Neuron (in vitro differentiated cells): ENCODE results near the gene CD8B.

Source experiments
- H2AFZ ChIP-seq: one replicate; pipeline ENCODE4 v1.6.1; 2013; ENCODE audit warnings: low read depth, mild to moderate bottlenecking, inconsistent platforms, low read length, moderate library complexity
- H3K27me3 ChIP-seq: one replicate; pipeline ENCODE4 v1.6.1; 2013; ENCODE audit warnings: low read length; ENCODE audit not compliant: insufficient read depth
- H3K36me3 ChIP-seq: one replicate; pipeline ENCODE4 v1.6.1; 2013; ENCODE audit warnings: low read length; ENCODE audit not compliant: insufficient read depth
- H3K4me1 ChIP-seq: one replicate; pipeline ENCODE4 v1.6.1; 2013; ENCODE audit warnings: low read length; ENCODE audit not compliant: insufficient read depth
- H3K4me3 ChIP-seq: 2 replicates; pipeline ENCODE4 v1.5.1; 2013; ENCODE audit warnings: mild to moderate bottlenecking, low read length, moderate library complexity
- H3K9me3 ChIP-seq: one replicate; pipeline ENCODE4 v1.6.1; 2013; ENCODE audit warnings: low read length

CD8B gene

DNA sequence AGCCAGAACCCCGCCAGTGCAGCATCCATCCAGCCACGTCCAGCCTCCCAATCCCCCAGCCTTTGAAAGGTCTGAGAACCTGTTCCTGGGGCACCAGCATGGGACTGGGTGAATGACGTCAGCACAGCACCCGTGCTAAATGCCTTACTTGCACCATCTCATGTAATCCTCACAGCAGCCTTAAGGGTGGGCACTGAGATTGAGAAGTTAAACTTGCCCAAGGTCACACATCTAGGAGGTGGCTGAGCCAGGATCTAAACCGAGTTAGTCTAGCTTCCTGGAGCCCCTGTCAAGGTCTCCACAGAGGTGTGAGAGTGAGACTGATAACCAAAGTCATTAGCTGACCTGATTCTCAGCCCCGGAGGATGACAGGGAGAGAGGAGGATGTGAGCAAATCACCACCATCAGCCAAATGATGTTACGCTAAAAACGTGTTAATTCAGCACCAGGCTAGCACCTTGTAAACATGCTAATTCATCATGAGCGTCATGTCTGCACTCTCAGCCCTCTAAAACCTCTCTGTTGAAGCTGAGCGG, 75.6 kb downstream of the CD8B start:
- Histone ChIP-seq H3K36me3 (no peaks in the 10 kb centered on the region), H3K4me1 (no peaks in the 10 kb centered on the region), H3K9me3 (no peaks in the 10 kb centered on the region), H3K4me3 (no peak overlapping the region), H3K27me3 (peaks cover 59% of the 10 kb centered on the region), H2AFZ (no peak overlapping the region)

DNA sequence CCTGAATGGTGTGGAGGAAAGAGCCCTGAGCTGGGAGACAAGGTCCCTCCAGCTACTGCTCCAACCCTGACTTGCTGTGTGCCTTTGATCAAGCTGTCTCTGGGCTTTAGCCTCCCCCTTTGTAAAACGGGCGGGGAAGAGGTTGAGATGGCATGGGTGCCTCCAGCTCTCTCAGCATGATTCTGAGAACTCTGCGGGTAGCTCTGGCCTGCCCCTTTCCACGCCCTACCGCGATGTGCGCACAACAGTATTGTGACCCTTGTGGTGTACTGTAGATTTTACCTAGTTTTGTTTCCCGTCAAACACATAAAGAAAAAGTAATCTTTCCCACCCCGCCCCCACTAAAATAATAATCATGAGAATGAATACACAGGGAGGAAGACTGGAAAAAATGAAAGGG, 76.2 kb downstream of the CD8B start:
- Histone ChIP-seq H3K4me3 (no peak overlapping the region), H3K9me3 (no peaks in the 10 kb centered on the region), H3K4me1 (no peaks in the 10 kb centered on the region), H3K27me3 (peaks cover 54% of the 10 kb centered on the region), H2AFZ (no peak overlapping the region), H3K36me3 (no peaks in the 10 kb centered on the region)

DNA sequence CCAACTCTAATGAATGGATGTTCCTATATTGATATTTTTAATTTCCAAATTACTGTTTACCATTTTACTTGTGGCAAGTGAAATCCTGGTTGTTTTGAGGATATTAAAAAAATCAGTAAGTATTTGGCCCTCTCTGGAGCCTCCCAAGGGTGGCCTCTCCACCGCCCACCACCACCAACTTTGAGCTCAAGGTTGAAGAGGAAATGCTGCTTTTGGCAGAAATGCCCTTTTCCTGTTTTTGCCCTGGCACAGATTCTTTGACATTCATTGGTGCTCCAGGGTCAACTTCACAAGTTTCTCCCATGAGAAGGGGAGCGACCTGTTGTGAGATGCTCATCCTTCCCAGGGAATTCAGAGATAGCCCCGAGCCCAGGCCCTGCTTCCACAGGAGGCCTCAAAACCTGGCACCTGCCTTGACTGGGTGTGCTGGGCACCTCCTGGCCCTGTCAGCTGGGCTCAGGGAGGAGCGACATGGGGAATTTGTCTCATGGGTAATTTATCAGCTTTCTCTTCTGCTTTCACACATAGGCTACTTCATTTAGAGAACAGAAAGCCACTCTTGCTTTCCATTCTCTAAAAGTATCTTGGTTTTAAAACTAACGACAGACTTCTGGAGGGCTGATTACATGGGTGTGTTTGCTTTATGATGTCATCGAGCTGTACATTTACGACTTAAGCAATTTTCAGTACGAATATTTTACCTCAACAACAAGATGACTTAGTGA, 77.9 kb downstream of the CD8B start:
- H3K36me3 ChIP-seq, result no peaks in the 10 kb centered on the region
- H2AFZ ChIP-seq, result no peak overlapping the region
- H3K27me3 ChIP-seq, result peaks cover 37% of the 10 kb centered on the region
- no peak overlapping the region for H3K4me3 ChIP-seq
- H3K4me1 ChIP-seq, result no peaks in the 10 kb centered on the region
- no peaks in the 10 kb centered on the region for H3K9me3 ChIP-seq

DNA sequence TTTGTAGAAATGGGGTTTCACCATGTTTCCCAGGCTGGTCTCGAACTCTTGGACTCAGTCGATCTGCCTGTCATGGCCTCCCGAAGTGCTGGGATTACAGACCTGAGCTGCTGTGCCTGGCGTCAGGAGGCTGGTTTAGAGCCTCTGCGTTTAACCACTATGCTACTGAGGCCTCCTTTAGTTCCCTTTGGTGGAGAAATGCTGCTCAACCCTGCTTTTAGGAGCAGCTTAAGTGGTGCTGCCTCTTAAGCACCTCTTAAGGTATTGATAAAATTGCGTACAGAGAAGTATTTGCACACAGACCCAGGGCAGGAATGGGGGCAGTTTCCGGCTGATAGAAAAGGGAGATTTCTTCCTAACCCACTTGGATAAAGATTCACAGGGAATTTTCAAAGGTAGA, 78.9 kb downstream of the CD8B start:
- no peak overlapping the region for H2AFZ ChIP-seq
- no peaks in the 10 kb centered on the region for H3K36me3 ChIP-seq
- no peaks in the 10 kb centered on the region for H3K9me3 ChIP-seq
- H3K27me3 ChIP-seq, result peaks cover 28% of the 10 kb centered on the region
- no peaks in the 10 kb centered on the region for H3K4me1 ChIP-seq
- H3K4me3 ChIP-seq, result no peak overlapping the region

DNA sequence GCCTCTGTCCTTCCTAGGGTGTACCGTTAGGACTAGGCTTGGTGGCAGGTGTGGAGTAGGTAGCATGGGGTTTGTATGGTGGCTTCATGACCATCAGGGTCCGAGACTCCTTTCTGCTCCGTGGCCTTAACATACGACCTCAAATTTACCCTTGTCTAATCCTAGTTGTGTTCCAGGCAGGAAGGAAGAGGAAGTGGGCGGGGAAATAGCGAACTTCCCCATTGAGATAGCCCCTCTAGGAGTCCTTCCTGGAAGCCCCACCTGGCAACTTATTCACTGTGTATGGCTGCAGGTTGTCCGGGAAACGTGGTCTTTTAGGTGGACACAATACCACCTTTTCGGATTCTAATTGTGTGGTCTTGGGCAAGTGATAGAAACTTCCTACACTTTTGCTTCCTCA, 80.3 kb downstream of the CD8B start:
- no peak overlapping the region for H2AFZ ChIP-seq
- no peak overlapping the region for H3K4me3 ChIP-seq
- H3K9me3 ChIP-seq, result no peaks in the 10 kb centered on the region
- H3K27me3 ChIP-seq, result peaks cover 24% of the 10 kb centered on the region
- no peaks in the 10 kb centered on the region for H3K36me3 ChIP-seq
- H3K4me1 ChIP-seq, result no peaks in the 10 kb centered on the region

DNA sequence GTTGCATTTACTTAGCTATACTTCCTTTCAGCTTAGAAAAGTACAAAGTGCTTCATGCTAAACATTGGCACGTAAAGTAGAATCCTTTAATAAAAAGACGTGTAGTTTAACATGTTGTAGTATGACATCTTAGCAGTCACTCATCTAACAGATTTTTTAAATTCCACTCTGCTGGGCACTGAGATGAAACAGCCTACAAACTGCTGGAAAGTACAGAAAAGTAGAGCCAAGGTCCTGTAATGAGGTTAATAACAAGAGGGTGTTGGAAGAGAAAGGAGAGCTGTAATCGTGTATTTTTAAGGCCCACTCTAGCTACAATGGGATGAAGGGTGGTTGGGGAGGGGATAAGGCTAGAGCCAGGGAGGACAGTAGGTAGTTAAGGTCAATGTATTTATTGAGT, 81.7 kb downstream of the CD8B start:
- peaks cover 12% of the 10 kb centered on the region for H3K27me3 ChIP-seq
- H3K9me3 ChIP-seq, result no peaks in the 10 kb centered on the region
- no peaks in the 10 kb centered on the region for H3K4me1 ChIP-seq
- H3K36me3 ChIP-seq, result peaks cover 3% of the 10 kb centered on the region
- H2AFZ ChIP-seq, result no peak overlapping the region
- no peak overlapping the region for H3K4me3 ChIP-seq

DNA sequence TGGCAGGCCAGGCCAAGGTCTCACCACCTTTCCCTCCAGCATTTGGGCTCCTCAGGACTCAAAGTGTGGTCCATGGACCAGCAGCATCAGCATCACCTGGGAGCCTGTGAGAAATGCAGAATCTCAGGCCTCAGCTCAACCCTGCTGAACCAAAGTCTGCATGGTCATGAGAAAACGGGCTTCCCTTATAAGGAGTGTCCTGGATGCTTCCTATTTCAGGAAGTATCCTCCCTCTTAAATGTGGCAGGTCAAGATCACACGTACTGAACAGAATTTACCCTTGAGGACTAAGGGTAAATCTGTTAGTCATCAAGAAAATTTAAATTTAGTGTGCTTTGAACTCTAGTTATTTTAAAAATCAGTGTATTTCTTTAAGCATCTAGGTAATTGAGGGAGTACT, 82.7 kb downstream of the CD8B start:
- Histone ChIP-seq H3K4me1 (no peaks in the 10 kb centered on the region), H3K4me3 (no peak overlapping the region), H2AFZ (no peak overlapping the region), H3K9me3 (no peaks in the 10 kb centered on the region), H3K36me3 (peaks cover 13% of the 10 kb centered on the region), H3K27me3 (peaks cover 7% of the 10 kb centered on the region)

DNA sequence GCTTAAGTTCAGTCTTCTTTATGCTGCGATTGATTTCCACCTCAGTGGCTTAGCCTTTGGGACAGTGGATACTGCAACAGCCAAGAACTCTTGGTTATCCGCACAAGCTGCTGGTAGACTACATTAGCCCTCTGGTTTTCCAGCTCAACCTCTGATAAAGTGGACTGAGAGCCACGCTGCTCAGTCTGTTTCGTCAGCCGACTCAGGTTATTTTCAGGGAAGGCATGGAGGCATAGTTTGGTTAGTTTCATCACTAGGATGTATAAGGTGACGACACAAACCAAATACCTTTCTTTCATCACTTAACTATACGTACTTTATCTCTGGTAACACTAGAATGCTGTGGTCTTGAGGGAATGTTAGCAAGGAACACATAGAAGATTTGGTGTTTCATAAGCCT, 85.2 kb downstream of the CD8B start:
- H3K9me3 ChIP-seq, result no peaks in the 10 kb centered on the region
- H2AFZ ChIP-seq, result no peak overlapping the region
- H3K27me3 ChIP-seq, result no peaks in the 10 kb centered on the region
- peaks cover 30% of the 10 kb centered on the region for H3K36me3 ChIP-seq
- no peaks in the 10 kb centered on the region for H3K4me1 ChIP-seq
- H3K4me3 ChIP-seq, result no peak overlapping the region

DNA sequence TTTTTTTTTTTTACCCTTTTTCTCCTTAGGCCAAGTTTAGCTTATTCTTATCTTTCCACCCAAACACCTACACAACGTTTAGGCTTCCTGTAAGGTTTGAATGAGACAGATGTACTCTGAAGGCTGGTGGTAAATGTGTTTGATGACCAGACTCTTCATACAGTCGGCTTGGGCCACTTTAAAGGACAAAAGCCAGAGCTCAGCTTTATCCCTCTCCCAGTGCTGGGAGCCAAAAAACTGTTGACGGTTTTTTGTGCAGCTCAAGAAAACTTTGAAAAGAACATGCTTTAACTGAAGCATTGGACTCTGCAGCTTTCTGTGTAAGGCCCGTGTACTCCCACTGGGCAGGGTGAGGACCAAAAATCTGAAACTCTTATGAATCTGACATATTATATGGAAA, 86.3 kb downstream of the CD8B start:
- Histone ChIP-seq H2AFZ (no peak overlapping the region), H3K36me3 (peaks cover 41% of the 10 kb centered on the region), H3K4me1 (no peaks in the 10 kb centered on the region), H3K9me3 (no peaks in the 10 kb centered on the region), H3K27me3 (no peaks in the 10 kb centered on the region), H3K4me3 (no peak overlapping the region)

DNA sequence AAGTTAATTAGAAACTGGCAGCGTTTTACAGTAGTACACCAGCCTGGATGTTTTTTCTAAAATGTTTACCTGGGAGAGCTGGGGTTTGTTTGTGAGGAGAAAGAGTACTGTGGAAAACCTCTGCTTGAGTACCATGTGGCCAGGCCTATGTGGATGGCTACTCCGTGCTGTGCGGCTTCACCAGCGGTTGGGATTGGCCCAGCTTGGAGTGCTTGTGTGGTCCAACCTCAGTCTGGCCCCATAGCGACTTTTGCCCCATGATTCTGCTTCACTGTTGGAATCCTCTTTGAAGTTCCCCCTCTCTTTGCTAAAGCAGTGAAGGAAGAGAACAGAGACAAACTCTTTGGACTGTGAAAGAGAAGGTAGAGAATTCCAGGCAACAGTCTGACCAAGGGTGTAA, 86.8 kb downstream of the CD8B start:
- Histone ChIP-seq H3K36me3 (peaks cover 46% of the 10 kb centered on the region), H3K4me1 (no peaks in the 10 kb centered on the region), H2AFZ (no peak overlapping the region), H3K4me3 (no peak overlapping the region), H3K27me3 (no peaks in the 10 kb centered on the region), H3K9me3 (no peaks in the 10 kb centered on the region)

DNA sequence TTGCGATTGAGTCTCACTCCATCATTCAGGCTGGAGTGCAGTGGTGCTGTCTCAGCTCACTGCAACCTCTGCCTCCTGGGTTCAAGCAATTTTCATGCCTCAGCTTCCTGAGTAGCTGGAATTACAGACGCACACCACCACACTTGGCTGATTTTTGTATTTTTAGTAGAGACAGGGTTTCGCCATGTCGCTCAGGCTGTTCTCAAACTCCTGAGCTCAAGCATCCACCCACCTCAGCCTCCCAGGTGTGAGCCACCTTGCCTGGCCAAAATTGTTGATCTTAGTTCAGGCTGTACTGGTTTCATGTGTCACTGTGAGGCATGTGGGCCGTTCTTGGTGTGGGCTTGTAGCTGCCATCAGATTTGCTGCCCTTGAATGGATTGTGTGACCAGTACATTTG, 89.1 kb downstream of the CD8B start:
- no peaks in the 10 kb centered on the region for H3K9me3 ChIP-seq
- peaks cover 65% of the 10 kb centered on the region for H3K36me3 ChIP-seq
- H3K27me3 ChIP-seq, result no peaks in the 10 kb centered on the region
- H3K4me3 ChIP-seq, result no peak overlapping the region
- no peak overlapping the region for H2AFZ ChIP-seq
- H3K4me1 ChIP-seq, result no peaks in the 10 kb centered on the region

DNA sequence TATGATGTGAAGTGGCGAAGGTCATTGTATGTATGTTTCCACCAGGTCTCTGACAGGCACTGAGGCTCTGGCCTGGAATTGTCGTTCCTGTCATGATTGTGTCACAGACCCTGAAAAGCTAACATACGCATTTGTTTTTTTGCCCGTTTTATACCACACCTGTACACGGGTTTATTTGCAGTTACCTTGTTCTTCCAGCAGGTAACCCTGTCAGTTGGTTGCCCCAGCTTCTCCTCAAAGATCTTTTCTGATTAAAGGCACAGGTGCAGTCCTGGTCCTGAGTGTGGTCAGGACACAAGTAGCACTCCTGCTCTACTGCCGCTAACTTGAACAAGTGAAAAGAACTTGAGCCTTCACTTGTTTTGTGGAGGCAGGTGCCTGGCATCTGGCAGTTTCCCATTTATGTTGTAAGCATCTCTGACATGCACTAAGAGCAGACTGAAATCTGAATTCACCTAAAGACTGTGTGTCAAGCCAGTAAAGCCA, 90.8 kb downstream of the CD8B start:
- no peaks in the 10 kb centered on the region for H3K9me3 ChIP-seq
- no peaks in the 10 kb centered on the region for H3K27me3 ChIP-seq
- peaks cover 73% of the 10 kb centered on the region for H3K36me3 ChIP-seq
- no peak overlapping the region for H3K4me3 ChIP-seq
- no peaks in the 10 kb centered on the region for H3K4me1 ChIP-seq
- H2AFZ ChIP-seq, result no peak overlapping the region

DNA sequence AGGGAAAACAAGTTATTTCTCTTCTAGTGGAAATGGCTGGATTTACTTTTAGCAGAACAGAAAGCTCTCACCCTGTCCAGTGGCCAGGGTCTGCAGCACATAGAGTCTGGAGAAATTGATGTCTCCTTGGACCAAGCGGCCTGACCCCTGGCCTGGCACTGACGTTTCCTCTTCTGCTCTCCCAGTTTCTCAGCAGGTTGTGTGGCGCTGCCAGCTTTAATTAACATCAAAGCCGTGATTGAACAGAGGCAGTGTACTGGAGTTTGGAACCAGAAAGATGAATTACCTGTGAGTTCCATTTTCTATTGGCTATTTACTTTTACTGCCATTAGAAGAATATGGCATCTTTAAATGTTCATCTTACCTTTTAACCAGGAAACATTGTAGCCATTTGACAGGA, 91.8 kb downstream of the CD8B start:
- no peaks in the 10 kb centered on the region for H3K4me1 ChIP-seq
- peaks cover 72% of the 10 kb centered on the region for H3K36me3 ChIP-seq
- H2AFZ ChIP-seq, result no peak overlapping the region
- H3K4me3 ChIP-seq, result no peak overlapping the region
- H3K27me3 ChIP-seq, result no peaks in the 10 kb centered on the region
- H3K9me3 ChIP-seq, result no peaks in the 10 kb centered on the region
